ENCODE data around the gene CENPQ.

CENPQ gene

DNA sequence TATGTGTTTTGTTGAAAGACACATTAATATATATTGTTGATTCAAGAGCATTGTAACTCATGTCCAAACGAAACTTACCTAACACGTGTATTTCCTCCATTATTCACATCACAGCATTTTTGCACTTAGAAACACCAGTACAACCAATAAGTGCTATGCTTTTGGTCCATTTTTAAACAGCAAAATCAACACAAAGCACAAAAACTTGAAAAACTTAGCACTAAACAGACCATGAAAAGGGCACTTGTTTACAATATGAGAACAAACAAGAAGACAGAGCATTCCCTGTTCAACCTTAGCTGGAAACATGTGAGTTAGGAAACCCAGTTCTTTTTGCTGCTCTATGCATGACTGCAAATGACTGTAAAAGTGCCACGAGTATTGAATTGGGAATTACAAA is 46.2 kb downstream of the CENPQ start:
- TF ChIP-seq, protein P1, sequence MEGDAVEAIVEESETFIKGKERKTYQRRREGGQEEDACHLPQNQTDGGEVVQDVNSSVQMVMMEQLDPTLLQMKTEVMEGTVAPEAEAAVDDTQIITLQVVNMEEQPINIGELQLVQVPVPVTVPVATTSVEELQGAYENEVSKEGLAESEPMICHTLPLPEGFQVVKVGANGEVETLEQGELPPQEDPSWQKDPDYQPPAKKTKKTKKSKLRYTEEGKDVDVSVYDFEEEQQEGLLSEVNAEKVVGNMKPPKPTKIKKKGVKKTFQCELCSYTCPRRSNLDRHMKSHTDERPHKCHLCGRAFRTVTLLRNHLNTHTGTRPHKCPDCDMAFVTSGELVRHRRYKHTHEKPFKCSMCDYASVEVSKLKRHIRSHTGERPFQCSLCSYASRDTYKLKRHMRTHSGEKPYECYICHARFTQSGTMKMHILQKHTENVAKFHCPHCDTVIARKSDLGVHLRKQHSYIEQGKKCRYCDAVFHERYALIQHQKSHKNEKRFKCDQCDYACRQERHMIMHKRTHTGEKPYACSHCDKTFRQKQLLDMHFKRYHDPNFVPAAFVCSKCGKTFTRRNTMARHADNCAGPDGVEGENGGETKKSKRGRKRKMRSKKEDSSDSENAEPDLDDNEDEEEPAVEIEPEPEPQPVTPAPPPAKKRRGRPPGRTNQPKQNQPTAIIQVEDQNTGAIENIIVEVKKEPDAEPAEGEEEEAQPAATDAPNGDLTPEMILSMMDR (IDR thresholded peaks at IDR 0.05; ENCODE audit: low read depth, low read length): no peak

DNA sequence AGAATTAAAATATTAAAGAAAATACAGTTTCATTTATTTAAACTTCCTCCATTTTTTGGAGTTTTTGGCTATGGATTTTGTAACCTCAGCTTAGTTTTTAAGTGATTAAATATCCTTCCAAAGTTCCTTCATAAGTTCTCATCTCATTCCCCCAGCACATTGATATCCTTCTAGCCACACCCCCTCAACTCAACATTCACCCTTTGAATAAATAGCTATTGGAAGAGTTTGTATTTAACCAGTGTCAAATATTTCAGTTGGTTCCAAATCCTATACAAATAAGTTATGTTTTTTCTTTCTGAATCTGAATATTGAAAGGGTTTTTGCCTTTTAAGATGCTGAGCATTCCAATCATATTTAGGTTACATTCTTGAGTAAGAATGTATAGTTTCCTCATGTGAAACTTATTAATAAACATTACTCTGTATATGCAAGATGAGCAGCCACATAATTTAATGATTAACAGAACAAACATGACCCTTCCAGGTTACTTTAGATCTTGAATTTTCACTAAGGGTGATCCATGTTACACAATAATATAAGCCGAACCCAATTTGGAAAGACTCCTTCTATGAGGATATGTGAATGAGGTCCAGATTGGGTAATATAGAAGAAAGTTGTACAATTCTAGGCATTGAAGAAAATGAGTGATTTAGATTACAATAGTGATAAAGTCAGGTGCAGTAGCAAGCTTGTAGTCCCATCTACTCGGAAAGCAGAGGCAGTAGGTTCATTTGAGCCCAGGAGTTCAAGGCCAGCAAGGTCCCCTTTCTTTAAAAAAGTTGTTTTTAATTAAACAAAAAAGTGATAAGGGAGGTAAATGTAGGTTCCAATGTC is 50.2 kb downstream of the CENPQ start:
- DNase-seq: no peak

More for the DNA sequence above, 46.2 kb downstream of the CENPQ start:
- H3K27ac ChIP-seq: no peak overlapping the region
- H3K9me3 ChIP-seq (ENCODE audit: severe bottlenecking): no peaks in the 10 kb centered on the region
- DNase-seq: no peak
- no peaks in the 10 kb centered on the region for H3K36me3 ChIP-seq
- no peaks in the 10 kb centered on the region for H3K27me3 ChIP-seq (ENCODE audit: insufficient read depth, low read depth, severe bottlenecking)
- no peak overlapping the region for H3K4me3 ChIP-seq (ENCODE audit: low read depth, low read length)

DNA sequence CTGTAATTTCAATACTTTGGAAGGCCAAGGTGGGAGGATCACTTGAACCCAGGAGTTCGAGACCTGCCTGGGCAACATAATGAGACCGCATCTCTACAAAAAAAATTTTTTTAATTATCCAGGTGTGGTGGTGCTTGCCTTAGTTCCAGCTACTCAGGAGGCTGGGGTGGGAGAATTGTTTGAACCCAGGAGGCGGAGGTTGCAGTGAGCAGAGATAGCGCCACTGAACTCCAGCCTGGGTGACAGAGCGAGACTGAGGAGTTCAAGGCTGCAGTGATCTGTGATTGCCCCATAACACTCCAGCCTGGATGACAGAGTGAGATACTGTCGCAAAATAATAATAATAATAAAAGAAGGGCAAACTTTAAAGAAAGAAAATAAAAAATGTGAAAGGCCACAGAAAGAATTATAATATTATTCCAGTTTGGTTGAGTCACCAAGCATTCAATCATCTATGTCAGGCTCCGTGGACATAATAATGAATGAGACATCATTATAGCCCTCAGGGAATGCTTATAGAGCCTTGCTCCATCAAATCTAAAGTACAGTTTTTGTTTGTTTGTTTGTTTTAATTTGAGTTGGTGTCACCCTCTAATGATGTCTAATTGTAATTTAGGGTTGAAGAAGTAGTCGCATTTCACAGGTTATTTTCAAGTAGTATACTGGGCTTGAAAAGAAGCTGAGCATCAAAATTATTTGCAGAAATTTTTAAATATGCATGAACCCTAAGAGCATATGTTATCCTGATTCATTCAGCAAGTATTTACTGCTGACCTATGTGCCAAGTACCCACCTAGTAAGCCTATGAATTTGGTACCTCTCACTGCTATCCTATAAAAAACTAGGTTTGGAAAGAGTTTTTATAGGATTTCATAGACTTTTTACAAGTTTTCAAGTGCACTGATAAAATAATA is 51.7 kb downstream of the CENPQ start:
- Histone ChIP-seq H3K9me3 (ENCODE audit: severe bottlenecking) (no peaks in the 10 kb centered on the region), H3K27ac (no peak overlapping the region), H3K36me3 (no peaks in the 10 kb centered on the region), H3K4me3 (ENCODE audit: low read depth, low read length) (no peak overlapping the region), H3K27me3 (ENCODE audit: insufficient read depth, low read depth, severe bottlenecking) (no peaks in the 10 kb centered on the region)
- no peak for DNase-seq
- TF ChIP-seq, protein P1 (IDR thresholded peaks at IDR 0.05; ENCODE audit: low read depth, low read length): no peak

More for the DNA sequence above, 50.2 kb downstream of the CENPQ start:
- H3K27ac ChIP-seq: no peak overlapping the region
- H3K4me3 ChIP-seq (ENCODE audit: low read depth, low read length): no peak overlapping the region
- TF ChIP-seq, protein P1 (IDR thresholded peaks at IDR 0.05; ENCODE audit: low read depth, low read length): no peak
- no peaks in the 10 kb centered on the region for H3K36me3 ChIP-seq
- no peaks in the 10 kb centered on the region for H3K9me3 ChIP-seq (ENCODE audit: severe bottlenecking)
- H3K27me3 ChIP-seq (ENCODE audit: insufficient read depth, low read depth, severe bottlenecking): no peaks in the 10 kb centered on the region

DNA sequence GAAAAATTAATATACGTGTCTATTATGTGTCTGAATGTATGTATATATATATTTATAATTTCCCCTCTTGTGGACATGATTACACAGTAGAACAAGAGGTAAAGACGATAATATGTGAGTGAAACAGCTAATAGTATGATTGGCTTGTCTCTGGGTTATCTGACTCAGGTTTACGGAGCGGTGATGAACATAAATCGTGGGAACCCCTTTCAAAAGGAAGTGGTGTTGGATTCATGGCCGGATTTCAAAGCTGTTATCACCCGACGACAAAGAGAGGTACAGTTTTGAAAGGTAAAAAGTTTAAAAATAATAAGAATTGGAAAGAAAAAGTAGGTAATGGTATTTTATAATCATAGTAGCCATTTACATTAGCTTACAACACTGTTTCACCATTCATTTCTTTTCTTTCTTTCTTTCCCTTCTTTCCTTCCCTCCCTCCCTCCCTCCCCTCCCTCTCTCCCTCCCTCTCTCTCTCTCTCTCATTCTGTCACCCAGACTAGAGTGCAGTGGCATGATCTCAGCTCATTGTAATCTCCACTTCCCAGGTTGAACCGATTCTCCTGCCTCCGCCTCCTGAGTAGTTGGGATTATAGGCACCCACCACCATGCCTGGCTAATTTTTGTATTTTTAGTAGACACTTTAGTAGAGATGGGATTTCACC is 52.4 kb downstream of the CENPQ start:
- DNase-seq: no peak
- TF ChIP-seq, protein P1 (IDR thresholded peaks at IDR 0.05; ENCODE audit: low read depth, low read length): no peak
- Histone ChIP-seq H3K27ac (no peak overlapping the region), H3K4me3 (ENCODE audit: low read depth, low read length) (no peak overlapping the region), H3K36me3 (no peaks in the 10 kb centered on the region), H3K27me3 (ENCODE audit: insufficient read depth, low read depth, severe bottlenecking) (no peaks in the 10 kb centered on the region), H3K9me3 (ENCODE audit: severe bottlenecking) (no peaks in the 10 kb centered on the region)

DNA sequence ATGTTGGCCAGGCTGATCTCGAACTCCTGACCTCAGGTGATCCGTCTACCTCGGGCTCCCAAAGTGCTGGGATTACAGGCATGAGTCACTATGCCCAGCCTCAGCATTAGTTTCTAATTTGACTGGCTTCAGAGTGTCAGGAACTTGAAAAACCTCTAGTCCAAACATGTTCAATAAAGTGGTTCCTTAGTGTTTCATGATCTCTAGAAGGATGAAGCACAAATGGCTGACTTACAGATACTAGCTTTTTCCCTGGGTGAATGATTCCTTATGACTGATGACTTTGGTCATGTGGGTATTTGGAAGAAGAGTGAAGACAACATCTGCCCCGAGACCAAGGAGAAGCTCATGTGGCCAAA is 53.0 kb downstream of the CENPQ start:
- H3K27ac ChIP-seq: no peak overlapping the region
- TF ChIP-seq, protein P1 (IDR thresholded peaks at IDR 0.05; ENCODE audit: low read depth, low read length): no peak
- no peak for DNase-seq

More for the DNA sequence above, 53.0 kb downstream of the CENPQ start:
- Histone ChIP-seq H3K36me3 (no peaks in the 10 kb centered on the region), H3K4me3 (ENCODE audit: low read depth, low read length) (no peak overlapping the region), H3K9me3 (ENCODE audit: severe bottlenecking) (no peaks in the 10 kb centered on the region), H3K27me3 (ENCODE audit: insufficient read depth, low read depth, severe bottlenecking) (no peaks in the 10 kb centered on the region)
